Stimulated activated CD4-positive, alpha-beta T cell treated with anti-CD3 and anti-CD28 coated beads, Interleukin-1b, Interleukin-23, amount 100 ng/mL, for 24 hours (primary cell): ENCODE measurements around the gene ME3.

Source experiments
- DNase-seq, 4 experiments: peaks; one replicate each; pipeline ENCODE4 v3.0.0-alpha.2; 2020; ENCODE audit warnings: low read depth in 4 of 4, low spot score in 1 of 4

Gene ME3

GRCh38 chr11:86469491-86470388 lies 202.7 kb downstream of the ME3 start:
- no peak for DNase-seq

- no peak for DNase-seq
Observed at GRCh38 chr11:86468169-86468568, 204.2 kb downstream of the ME3 start.

GRCh38 chr11:86464509-86465221 lies 207.8 kb downstream of the ME3 start:
- no peak for DNase-seq

GRCh38 chr11:86463955-86464354 lies 208.5 kb downstream of the ME3 start:
- DNase-seq: no peak

- DNase-seq: no peak
Observed at GRCh38 chr11:86463120-86463519, 209.3 kb downstream of the ME3 start.

- DNase-seq: no peak
Observed at GRCh38 chr11:86461892-86462291, 210.5 kb downstream of the ME3 start.

GRCh38 chr11:86460461-86461385 lies 211.7 kb downstream of the ME3 start:
- no peak for DNase-seq

- DNase-seq: no peak
Observed at GRCh38 chr11:86459682-86460460, 212.5 kb downstream of the ME3 start.

- no peak for DNase-seq
Observed at GRCh38 chr11:86459002-86459385, 213.4 kb downstream of the ME3 start.

GRCh38 chr11:86458294-86459001 lies 214.0 kb downstream of the ME3 start:
- DNase-seq: no peak

DNA sequence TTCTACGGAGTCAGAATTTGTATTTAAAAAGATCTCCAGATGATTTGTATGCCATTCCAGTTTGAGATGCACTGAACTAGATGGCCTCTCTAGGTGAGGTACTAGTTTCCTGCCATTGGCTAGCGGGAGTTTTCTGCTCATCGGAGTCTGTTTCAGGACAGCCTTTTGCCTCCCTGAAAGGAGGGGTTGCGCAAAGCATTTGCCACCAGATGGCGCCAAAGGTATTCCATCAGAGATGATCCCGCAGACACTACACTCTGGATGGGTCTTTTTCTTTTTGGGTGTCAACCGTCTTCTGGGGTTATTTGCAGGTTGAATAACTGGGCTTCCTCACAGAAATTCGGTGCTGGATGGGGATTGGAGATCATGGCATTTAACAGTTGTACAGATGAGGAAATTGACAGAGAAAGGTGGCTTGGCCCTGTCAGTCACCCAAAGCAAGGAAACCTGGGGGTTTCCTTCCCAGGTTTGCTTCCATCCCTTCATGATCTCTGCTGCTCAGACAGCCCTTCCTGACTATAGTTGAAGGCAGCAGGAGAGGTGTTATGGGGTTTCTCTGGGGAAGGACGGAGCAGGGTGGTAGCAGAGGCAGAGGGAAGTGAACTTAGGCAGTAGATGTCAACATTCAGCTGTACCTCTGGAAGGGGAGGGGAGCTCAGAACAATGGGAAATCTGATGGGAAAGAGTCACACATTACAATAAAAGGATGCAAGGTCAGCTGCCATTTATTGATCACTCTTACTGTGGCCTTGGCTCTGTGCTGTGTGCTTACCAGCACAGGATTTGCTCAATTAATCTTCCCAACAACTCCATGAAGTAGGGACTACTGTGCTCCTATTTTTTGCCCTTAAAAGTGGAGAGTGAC lies 216.1 kb downstream of the ME3 start:
- peak; percentile 78 to 82 (median 80) for DNase-seq

DNA sequence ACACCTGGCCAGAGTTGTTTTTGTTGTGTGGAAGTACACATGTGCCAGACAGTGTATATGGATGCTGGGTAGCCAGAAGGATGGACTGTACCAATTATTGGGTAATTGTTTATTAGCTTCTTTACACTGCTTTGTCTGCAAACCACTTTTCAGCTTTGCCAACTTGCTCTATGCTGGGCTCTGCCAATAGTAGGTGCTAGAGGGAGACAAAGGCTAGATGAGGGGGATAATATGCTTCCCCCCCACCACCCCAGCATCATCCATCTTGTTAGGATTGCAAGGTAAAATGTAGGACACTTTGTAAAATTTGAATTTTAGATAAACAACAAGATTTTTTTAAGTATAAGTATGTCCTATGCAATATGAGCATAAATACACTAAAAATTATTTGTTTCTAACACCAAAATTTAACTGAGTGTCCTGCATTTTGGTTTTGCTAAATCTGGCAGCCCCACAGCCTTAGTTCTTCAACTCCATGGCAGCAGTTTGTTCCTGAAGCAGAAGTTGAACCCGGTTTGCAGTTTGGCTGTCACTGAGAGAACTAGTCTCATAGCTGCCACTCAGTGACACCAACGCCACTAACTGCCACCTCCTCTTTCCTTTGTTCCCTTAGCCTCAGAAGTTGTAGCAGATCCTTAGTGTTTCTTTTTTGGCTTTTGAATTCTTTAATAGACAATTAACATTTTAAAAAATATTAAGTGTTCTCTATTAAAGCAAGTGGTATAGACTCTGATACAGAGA lies 219.0 kb downstream of the ME3 start:
- DNase-seq: no peak

DNA sequence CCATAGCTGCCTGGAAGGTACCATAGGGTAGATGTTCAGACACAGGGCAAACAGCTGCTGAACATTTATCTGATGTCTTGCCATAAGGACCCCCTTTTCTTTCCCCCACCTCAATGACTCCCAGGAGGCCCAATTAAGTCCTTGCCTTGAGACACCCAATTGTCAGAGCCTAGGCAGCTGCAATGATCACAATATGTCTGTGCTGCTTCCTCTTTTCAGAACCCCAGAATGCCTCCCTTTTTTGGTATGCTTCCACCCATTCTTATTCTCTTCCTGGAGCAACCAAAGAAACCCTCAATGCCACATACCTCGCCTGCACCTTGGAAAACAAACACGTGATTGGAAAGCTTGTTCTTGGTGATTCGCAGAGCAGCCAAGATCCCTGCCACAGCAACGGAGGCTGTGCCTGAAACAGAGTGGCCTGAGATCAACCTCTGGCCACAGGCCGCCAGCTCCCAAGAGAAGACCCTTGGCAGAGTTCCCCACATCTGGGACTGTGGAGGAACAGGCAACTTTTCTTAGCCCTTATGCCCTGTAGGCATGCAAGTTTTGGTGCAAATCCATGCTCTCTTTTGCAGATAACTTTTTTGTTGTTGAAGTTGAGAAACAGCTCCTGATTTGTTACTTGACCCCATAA lies 222.3 kb downstream of the ME3 start:
- DNase-seq: no peak

DNA sequence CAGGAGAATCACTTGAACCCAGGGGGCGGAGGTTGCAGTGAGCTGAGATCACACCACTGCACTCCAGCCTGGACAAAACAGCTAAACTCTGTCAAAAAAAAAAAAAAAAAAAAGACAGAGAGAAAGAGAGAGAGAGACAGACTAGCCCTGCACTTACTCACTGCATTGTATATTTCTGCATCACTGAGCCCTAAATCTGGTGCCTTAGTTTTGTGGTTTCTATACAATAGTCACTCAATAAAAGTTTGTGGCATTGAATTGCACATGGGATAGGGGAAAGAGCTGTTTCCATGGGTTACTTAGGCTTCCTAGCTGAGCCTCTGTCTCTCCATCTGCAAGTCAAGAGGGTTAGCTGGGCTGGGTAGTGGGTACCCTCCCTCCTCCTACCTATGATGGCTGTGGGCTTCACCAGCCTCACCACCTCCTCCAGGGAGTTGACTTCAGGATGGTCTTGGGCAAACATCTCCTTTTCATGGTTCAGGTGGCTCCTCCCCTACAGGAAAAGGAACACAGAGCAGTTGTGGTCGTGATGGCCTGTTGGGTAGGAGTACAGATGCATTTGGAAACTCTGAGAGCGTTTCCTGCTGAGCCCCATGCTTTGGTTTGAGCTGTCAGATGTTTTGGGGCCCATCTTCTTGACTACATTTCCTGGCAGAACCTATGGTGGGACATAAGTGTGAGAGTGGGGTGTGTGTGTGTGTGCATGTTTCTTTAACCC lies 224.5 kb downstream of the ME3 start:
- DNase-seq: no peak

- no peak for DNase-seq
Observed at GRCh38 chr11:86446924-86447285, 225.5 kb downstream of the ME3 start.

- no peak for DNase-seq
Observed at GRCh38 chr11:86446163-86446923, 226.1 kb downstream of the ME3 start.

DNA sequence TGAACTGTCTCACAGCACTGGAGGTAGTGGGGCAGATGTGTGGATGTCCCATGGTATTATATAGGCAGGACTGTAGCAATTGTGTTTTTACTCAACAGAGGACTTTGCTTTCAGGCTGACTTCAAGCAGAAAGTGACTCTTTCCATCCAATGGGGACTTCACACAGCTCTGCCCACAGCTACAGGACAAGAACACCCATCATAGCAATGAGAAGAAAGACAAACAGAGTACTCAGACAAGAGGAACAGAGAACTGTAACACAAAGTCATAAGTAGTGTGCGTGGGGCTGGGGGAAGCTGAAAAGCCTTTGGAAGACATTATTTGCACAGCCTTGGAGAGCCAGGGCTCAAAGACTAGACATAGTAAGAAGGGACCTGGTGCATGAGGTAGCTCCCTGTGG lies 227.4 kb downstream of the ME3 start:
- DNase-seq: no peak
